Measurements from ENCODE around the gene USP54. TPM values are rescaled to one million over a fixed set of nuclear protein-coding genes. Genes with fewer than 3 reads are reported as not detected.

The USP54 gene
- polyA plus RNA-seq, 2 donors, result 16.8 to 23.7 TPM

- Histone ChIP-seq H3K9me3 (ENCODE audit: control insufficient read depth in 2 of 2, insufficient read depth in 1 of 2, low read depth in 1 of 2, low read length in 1 of 2) (no peaks in the 10 kb centered on the region), H3K27me3 (ENCODE audit: control insufficient read depth in 1 of 2, insufficient read depth in 2 of 2, low read length in 2 of 2) (no peaks in the 10 kb centered on the region), H3K36me3 (ENCODE audit: control insufficient read depth in 2 of 2, insufficient read depth in 2 of 2, low read length in 1 of 2) (peaks cover 0 to 10% of the 10 kb centered on the region in 2 donors), H3K4me1 (ENCODE audit: control insufficient read depth in 2 of 2, insufficient read depth in 2 of 2, low read length in 1 of 2) (peaks cover 3% of the 10 kb centered on the region in 2 donors), H3K4me3 (ENCODE audit: low read depth in 1 of 2, low read length in 2 of 2) (peak overlapping the region; percentile 94 to 98), H3K27ac (ENCODE audit: low read depth in 2 of 2, low read length in 1 of 2) (peak overlapping the region; percentile 99 to 100)
- 0% methylated on average over 2 of the region's 2 CpGs for WGBS, 2 donors
Measured at GRCh38 chr10:73494877-73495225, 96.3 kb downstream of the USP54 start.

GRCh38 chr10:73494213-73494612, 96.9 kb downstream of the USP54 start:
- Histone ChIP-seq H3K4me3 (ENCODE audit: low read depth in 1 of 2, low read length in 2 of 2) (no peak overlapping the region), H3K4me1 (ENCODE audit: control insufficient read depth in 2 of 2, insufficient read depth in 2 of 2, low read length in 1 of 2) (peaks cover 3% of the 10 kb centered on the region in 2 donors), H3K36me3 (ENCODE audit: control insufficient read depth in 2 of 2, insufficient read depth in 2 of 2, low read length in 1 of 2) (peaks cover 0 to 9% of the 10 kb centered on the region in 2 donors), H3K27ac (ENCODE audit: low read depth in 2 of 2, low read length in 1 of 2) (peak overlapping the region in 1 of 2 donors; percentile 17), H3K27me3 (ENCODE audit: control insufficient read depth in 1 of 2, insufficient read depth in 2 of 2, low read length in 2 of 2) (no peaks in the 10 kb centered on the region), H3K9me3 (ENCODE audit: control insufficient read depth in 2 of 2, insufficient read depth in 1 of 2, low read depth in 1 of 2, low read length in 1 of 2) (no peaks in the 10 kb centered on the region)
- WGBS, 2 donors, result 90 to 92% methylated on average over 15 of the region's 15 CpGs

- Histone ChIP-seq H3K27ac (ENCODE audit: low read depth in 2 of 2, low read length in 1 of 2) (no peak overlapping the region), H3K4me3 (ENCODE audit: low read depth in 1 of 2, low read length in 2 of 2) (no peak overlapping the region), H3K9me3 (ENCODE audit: control insufficient read depth in 2 of 2, insufficient read depth in 1 of 2, low read depth in 1 of 2, low read length in 1 of 2) (no peaks in the 10 kb centered on the region), H3K27me3 (ENCODE audit: control insufficient read depth in 1 of 2, insufficient read depth in 2 of 2, low read length in 2 of 2) (no peaks in the 10 kb centered on the region), H3K36me3 (ENCODE audit: control insufficient read depth in 2 of 2, insufficient read depth in 2 of 2, low read length in 1 of 2) (peaks cover 0 to 7% of the 10 kb centered on the region in 2 donors), H3K4me1 (ENCODE audit: control insufficient read depth in 2 of 2, insufficient read depth in 2 of 2, low read length in 1 of 2) (peaks cover 3% of the 10 kb centered on the region in 2 donors)
- 31 to 37% methylated on average over 2 of the region's 2 CpGs for WGBS, 2 donors
Measured at GRCh38 chr10:73493781-73494180, 97.4 kb downstream of the USP54 start.

- H3K27me3 ChIP-seq (ENCODE audit: control insufficient read depth in 1 of 2, insufficient read depth in 2 of 2, low read length in 2 of 2), result no peaks in the 10 kb centered on the region
- H3K9me3 ChIP-seq (ENCODE audit: control insufficient read depth in 2 of 2, insufficient read depth in 1 of 2, low read depth in 1 of 2, low read length in 1 of 2), result no peaks in the 10 kb centered on the region
- H3K4me1 ChIP-seq (ENCODE audit: control insufficient read depth in 2 of 2, insufficient read depth in 2 of 2, low read length in 1 of 2), result no peaks in the 10 kb centered on the region
- 97 to 100% methylated on average over 4 of the region's 4 CpGs for WGBS, 2 donors
- no peak overlapping the region for H3K4me3 ChIP-seq (ENCODE audit: low read depth in 1 of 2, low read length in 2 of 2)
- H3K36me3 ChIP-seq (ENCODE audit: control insufficient read depth in 2 of 2, insufficient read depth in 2 of 2, low read length in 1 of 2), result peaks cover 0 to 2% of the 10 kb centered on the region in 2 donors
- H3K27ac ChIP-seq (ENCODE audit: low read depth in 2 of 2, low read length in 1 of 2), result no peak overlapping the region
Measured at GRCh38 chr10:73486601-73487000, 104.5 kb downstream of the USP54 start.

GRCh38 chr10:73485320-73485719, 105.8 kb downstream of the USP54 start:
- 64 to 75% methylated on average over 1 of the region's 1 CpG for WGBS, 2 donors
- H3K4me1 ChIP-seq (ENCODE audit: control insufficient read depth in 2 of 2, insufficient read depth in 2 of 2, low read length in 1 of 2), result no peaks in the 10 kb centered on the region
- peaks cover 0 to 2% of the 10 kb centered on the region in 2 donors for H3K36me3 ChIP-seq (ENCODE audit: control insufficient read depth in 2 of 2, insufficient read depth in 2 of 2, low read length in 1 of 2)

GRCh38 chr10:73480158-73480557, 111.0 kb downstream of the USP54 start:
- Histone ChIP-seq H3K27me3 (ENCODE audit: control insufficient read depth in 1 of 2, insufficient read depth in 2 of 2, low read length in 2 of 2) (no peaks in the 10 kb centered on the region), H3K4me3 (ENCODE audit: low read depth in 1 of 2, low read length in 2 of 2) (no peak overlapping the region), H3K36me3 (ENCODE audit: control insufficient read depth in 2 of 2, insufficient read depth in 2 of 2, low read length in 1 of 2) (peaks cover 2% of the 10 kb centered on the region in 2 donors), H3K27ac (ENCODE audit: low read depth in 2 of 2, low read length in 1 of 2) (no peak overlapping the region), H3K9me3 (ENCODE audit: control insufficient read depth in 2 of 2, insufficient read depth in 1 of 2, low read depth in 1 of 2, low read length in 1 of 2) (no peaks in the 10 kb centered on the region), H3K4me1 (ENCODE audit: control insufficient read depth in 2 of 2, insufficient read depth in 2 of 2, low read length in 1 of 2) (no peaks in the 10 kb centered on the region)
- WGBS, 2 donors, result 74 to 81% methylated on average over 7 of the region's 7 CpGs

More at GRCh38 chr10:73485320-73485719, 105.8 kb downstream of the USP54 start:
- Histone ChIP-seq H3K9me3 (ENCODE audit: control insufficient read depth in 2 of 2, insufficient read depth in 1 of 2, low read depth in 1 of 2, low read length in 1 of 2) (no peaks in the 10 kb centered on the region), H3K4me3 (ENCODE audit: low read depth in 1 of 2, low read length in 2 of 2) (no peak overlapping the region), H3K27ac (ENCODE audit: low read depth in 2 of 2, low read length in 1 of 2) (no peak overlapping the region), H3K27me3 (ENCODE audit: control insufficient read depth in 1 of 2, insufficient read depth in 2 of 2, low read length in 2 of 2) (no peaks in the 10 kb centered on the region)

- no peaks in the 10 kb centered on the region for H3K9me3 ChIP-seq (ENCODE audit: control insufficient read depth in 2 of 2, insufficient read depth in 1 of 2, low read depth in 1 of 2, low read length in 1 of 2)
- H3K4me3 ChIP-seq (ENCODE audit: low read depth in 1 of 2, low read length in 2 of 2), result no peak overlapping the region
- peaks cover 2% of the 10 kb centered on the region in 2 donors for H3K36me3 ChIP-seq (ENCODE audit: control insufficient read depth in 2 of 2, insufficient read depth in 2 of 2, low read length in 1 of 2)
- H3K27ac ChIP-seq (ENCODE audit: low read depth in 2 of 2, low read length in 1 of 2), result no peak overlapping the region
- no peaks in the 10 kb centered on the region for H3K27me3 ChIP-seq (ENCODE audit: control insufficient read depth in 1 of 2, insufficient read depth in 2 of 2, low read length in 2 of 2)
- 76 to 78% methylated on average over 3 of the region's 3 CpGs for WGBS, 2 donors
- H3K4me1 ChIP-seq (ENCODE audit: control insufficient read depth in 2 of 2, insufficient read depth in 2 of 2, low read length in 1 of 2), result no peaks in the 10 kb centered on the region
Measured at GRCh38 chr10:73478636-73479035, 112.5 kb downstream of the USP54 start.

- Histone ChIP-seq H3K36me3 (ENCODE audit: control insufficient read depth in 2 of 2, insufficient read depth in 2 of 2, low read length in 1 of 2) (peaks cover 0 to 5% of the 10 kb centered on the region in 2 donors), H3K27ac (ENCODE audit: low read depth in 2 of 2, low read length in 1 of 2) (no peak overlapping the region)
- 75 to 79% methylated on average over 3 of the region's 3 CpGs for WGBS, 2 donors
Measured at GRCh38 chr10:73471226-73471625, 119.9 kb downstream of the USP54 start.

GRCh38 chr10:73469579-73469978, 121.6 kb downstream of the USP54 start:
- no peaks in the 10 kb centered on the region for H3K9me3 ChIP-seq (ENCODE audit: control insufficient read depth in 2 of 2, insufficient read depth in 1 of 2, low read depth in 1 of 2, low read length in 1 of 2)
- H3K4me3 ChIP-seq (ENCODE audit: low read depth in 1 of 2, low read length in 2 of 2), result no peak overlapping the region
- peaks cover 4 to 7% of the 10 kb centered on the region in 2 donors for H3K36me3 ChIP-seq (ENCODE audit: control insufficient read depth in 2 of 2, insufficient read depth in 2 of 2, low read length in 1 of 2)
- H3K4me1 ChIP-seq (ENCODE audit: control insufficient read depth in 2 of 2, insufficient read depth in 2 of 2, low read length in 1 of 2), result no peaks in the 10 kb centered on the region
- H3K27ac ChIP-seq (ENCODE audit: low read depth in 2 of 2, low read length in 1 of 2), result no peak overlapping the region
- H3K27me3 ChIP-seq (ENCODE audit: control insufficient read depth in 1 of 2, insufficient read depth in 2 of 2, low read length in 2 of 2), result no peaks in the 10 kb centered on the region

More at GRCh38 chr10:73471226-73471625, 119.9 kb downstream of the USP54 start:
- Histone ChIP-seq H3K27me3 (ENCODE audit: control insufficient read depth in 1 of 2, insufficient read depth in 2 of 2, low read length in 2 of 2) (no peaks in the 10 kb centered on the region), H3K9me3 (ENCODE audit: control insufficient read depth in 2 of 2, insufficient read depth in 1 of 2, low read depth in 1 of 2, low read length in 1 of 2) (no peaks in the 10 kb centered on the region), H3K4me3 (ENCODE audit: low read depth in 1 of 2, low read length in 2 of 2) (no peak overlapping the region), H3K4me1 (ENCODE audit: control insufficient read depth in 2 of 2, insufficient read depth in 2 of 2, low read length in 1 of 2) (no peaks in the 10 kb centered on the region)

GRCh38 chr10:73467206-73467605, 123.9 kb downstream of the USP54 start:
- H3K9me3 ChIP-seq (ENCODE audit: control insufficient read depth in 2 of 2, insufficient read depth in 1 of 2, low read depth in 1 of 2, low read length in 1 of 2), result no peaks in the 10 kb centered on the region
- H3K27me3 ChIP-seq (ENCODE audit: control insufficient read depth in 1 of 2, insufficient read depth in 2 of 2, low read length in 2 of 2), result no peaks in the 10 kb centered on the region
- H3K4me3 ChIP-seq (ENCODE audit: low read depth in 1 of 2, low read length in 2 of 2), result no peak overlapping the region
- peaks cover 4 to 7% of the 10 kb centered on the region in 2 donors for H3K36me3 ChIP-seq (ENCODE audit: control insufficient read depth in 2 of 2, insufficient read depth in 2 of 2, low read length in 1 of 2)
- H3K4me1 ChIP-seq (ENCODE audit: control insufficient read depth in 2 of 2, insufficient read depth in 2 of 2, low read length in 1 of 2), result no peaks in the 10 kb centered on the region
- 86 to 87% methylated on average over 2 of the region's 2 CpGs for WGBS, 2 donors
- H3K27ac ChIP-seq (ENCODE audit: low read depth in 2 of 2, low read length in 1 of 2), result no peak overlapping the region

Measured in esophagus (tissue), 2 donors.